Bronchial epithelial cell (primary cell): ENCODE data around the gene ZBTB16. TPM values are rescaled to one million over a fixed set of nuclear protein-coding genes. Genes with fewer than 3 reads are reported as not detected.

Experiments
- DNase-seq: peaks from one replicate; pipeline ENCODE4 v3.0.0-alpha.2; 2010; ENCODE audit warnings: low read depth
- FAIRE-seq: peaks from 2 replicates; lab custom pipeline; 2011; peaks lifted over from hg19 to GRCh38; lab: Jason Lieb, UNC
- H3K27me3 ChIP-seq: 2 replicates; pipeline ENCODE4 v1.5.1; 2011; ENCODE audit warnings: low read length; ENCODE audit not compliant: control insufficient read depth, insufficient read depth
- H3K36me3 ChIP-seq: 2 replicates; pipeline ENCODE4 v1.5.1; 2011; ENCODE audit warnings: low read length; ENCODE audit not compliant: control insufficient read depth, insufficient read depth
- H3K4me3 ChIP-seq: 2 replicates; pipeline ENCODE4 v1.5.1; 2011; ENCODE audit warnings: mild to moderate bottlenecking, low read depth, low read length, control low read depth
- CTCF ChIP-seq: IDR thresholded peaks from 2 replicates; pipeline ENCODE4 v1.5.1; 2011; ENCODE audit warnings: mild to moderate bottlenecking, moderate library complexity, low read length, control low read depth, inconsistent platforms; ENCODE audit not compliant: insufficient read depth, severe bottlenecking
- total RNA-seq: library from RNA; depleted of rRNA; stranded (reverse); fragments of >200 nt; gene quantifications from 2 replicates; pipeline ENCODE4 v1.2.1, GENCODE V29; 2014

ZBTB16 gene
- total RNA-seq, 1 donor from 2014 or later = 3.2 TPM

- no peaks in the 10 kb centered on the region for H3K36me3 ChIP-seq
- TF ChIP-seq CTCF = no peak
- DNase-seq (no peak), FAIRE-seq (no peak)
- H3K27me3 ChIP-seq = no peaks in the 10 kb centered on the region
- no peak overlapping the region for H3K4me3 ChIP-seq
Measured at GRCh38 chr11:114253771-114254170, 194.3 kb downstream of the ZBTB16 start.

DNA sequence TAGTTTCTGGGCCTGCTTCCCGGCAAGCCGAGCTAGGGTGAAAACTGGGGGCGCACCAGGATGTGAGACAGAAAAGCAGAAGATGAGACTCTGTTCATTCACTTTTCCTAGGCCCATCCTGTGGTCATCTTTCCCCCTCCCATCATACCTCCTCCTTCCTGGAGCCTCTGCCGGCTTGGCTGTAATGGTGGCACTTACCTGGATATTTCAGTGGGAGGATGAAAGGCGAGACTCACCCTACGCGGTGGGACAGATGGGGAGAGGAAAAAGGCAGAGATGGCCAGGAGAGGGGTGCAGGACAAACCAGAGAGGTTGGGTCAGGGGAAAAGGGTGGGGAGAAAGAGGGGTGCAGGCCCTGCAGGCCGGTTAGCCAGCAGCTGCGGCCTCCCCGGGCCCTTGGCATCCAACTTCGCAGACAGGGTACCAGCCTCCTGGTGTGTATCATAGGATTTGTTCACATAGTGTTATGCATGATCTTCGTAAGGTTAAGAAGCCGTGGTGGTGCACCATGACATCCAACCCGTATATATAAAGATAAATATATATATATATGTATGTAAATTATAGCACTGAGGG, 195.1 kb downstream of the ZBTB16 start:
- H3K36me3 ChIP-seq = no peaks in the 10 kb centered on the region

DNA sequence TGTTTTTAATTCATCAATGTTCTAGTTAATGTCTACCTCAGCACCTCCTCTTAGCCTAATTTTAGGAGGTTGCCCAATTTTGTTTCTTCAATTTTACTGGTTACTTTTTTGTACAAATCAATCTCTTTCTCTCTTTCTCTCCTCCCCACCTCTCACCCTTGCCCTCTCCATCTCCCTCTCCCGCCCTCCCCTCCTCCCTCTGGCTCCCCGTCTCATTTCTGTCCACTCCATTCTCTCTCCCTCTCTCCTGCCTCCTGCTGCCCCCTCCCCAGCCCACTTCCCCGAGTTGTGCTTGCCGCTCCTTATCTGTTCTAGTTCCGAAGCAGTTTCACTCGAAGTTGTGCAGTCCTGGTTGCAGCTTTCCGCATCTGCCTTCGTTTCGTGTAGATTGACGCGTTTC, 195.8 kb downstream of the ZBTB16 start:
- DNase-seq (no peak), FAIRE-seq (no peak)
- TF ChIP-seq CTCF = no peak
- Histone ChIP-seq H3K36me3 (no peaks in the 10 kb centered on the region), H3K4me3 (no peak overlapping the region), H3K27me3 (no peaks in the 10 kb centered on the region)

More for the DNA sequence above, 195.1 kb downstream of the ZBTB16 start:
- DNase-seq (no peak), FAIRE-seq (no peak)
- Histone ChIP-seq H3K4me3 (no peak overlapping the region), H3K27me3 (no peaks in the 10 kb centered on the region)
- TF ChIP-seq CTCF = no peak

DNA sequence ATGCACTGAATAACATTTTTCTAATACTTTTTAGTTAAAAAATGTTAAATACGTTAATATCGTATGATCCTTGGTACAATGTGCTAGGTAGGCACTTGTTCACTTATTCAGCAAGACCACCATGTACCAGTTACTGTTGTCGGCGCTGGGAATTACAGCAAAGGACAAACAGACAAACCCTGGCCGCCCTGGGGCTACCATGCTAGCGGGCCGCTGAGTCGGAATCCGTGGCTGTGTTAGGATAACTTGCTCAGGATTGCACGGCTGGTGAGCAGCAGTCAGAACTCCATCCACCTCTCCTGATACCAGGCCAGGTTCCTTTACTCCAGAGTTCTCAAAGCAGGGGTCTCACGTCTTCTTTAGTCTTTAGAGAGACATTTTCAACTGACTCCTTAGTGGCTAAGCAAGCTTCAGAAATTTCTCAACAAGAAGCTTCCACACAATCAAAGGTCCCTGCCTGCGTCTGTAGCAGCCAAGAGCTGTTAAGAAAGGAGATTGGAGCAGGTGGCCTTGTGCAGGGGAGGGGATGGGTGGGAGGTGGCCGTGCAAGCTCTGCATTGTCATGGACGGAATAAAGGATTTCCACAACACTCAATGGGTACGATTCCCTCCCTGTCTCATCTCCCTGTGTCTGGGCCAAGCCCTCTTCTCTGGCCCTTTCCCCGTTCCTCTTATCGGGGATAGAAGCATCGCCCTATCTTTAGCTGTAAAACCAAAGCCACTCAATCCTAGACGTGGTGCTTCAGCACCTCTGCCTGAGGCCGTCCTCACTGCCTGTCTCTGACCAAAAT, 196.9 kb downstream of the ZBTB16 start:
- Histone ChIP-seq H3K36me3 (no peaks in the 10 kb centered on the region), H3K4me3 (no peak overlapping the region), H3K27me3 (no peaks in the 10 kb centered on the region)
- DNase-seq (no peak), FAIRE-seq (no peak)
- no peak for TF ChIP-seq CTCF

DNA sequence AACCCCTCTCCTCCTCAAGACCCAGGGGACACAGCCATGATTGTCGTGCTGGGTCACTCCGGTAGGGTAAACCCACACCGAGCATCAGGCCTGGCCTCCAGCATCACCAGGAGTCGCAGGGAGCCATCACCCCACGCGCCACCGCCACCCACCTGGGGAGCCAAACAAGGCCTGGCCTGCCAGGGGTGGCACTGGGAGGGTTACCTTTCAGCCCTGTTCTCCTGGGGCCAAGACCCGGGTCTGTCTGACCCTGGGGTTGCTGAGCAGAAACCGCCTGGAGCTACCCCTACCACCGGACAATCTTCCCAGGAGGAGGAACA, 197.4 kb downstream of the ZBTB16 start:
- FAIRE-seq (no peak), DNase-seq (no peak)
- H3K4me3 ChIP-seq = no peak overlapping the region
- no peaks in the 10 kb centered on the region for H3K27me3 ChIP-seq
- H3K36me3 ChIP-seq = no peaks in the 10 kb centered on the region
- no peak for TF ChIP-seq CTCF
